B cell (primary cell): ENCODE results near the gene TPST1. TPM values are rescaled to one million over a fixed set of nuclear protein-coding genes. Genes with fewer than 3 reads are reported as not detected.
"Not testable (repeated sequence)": the region's sequence is repeated elsewhere in the genome, so short reads cannot be mapped to it uniquely, and the experiment has no call there.

ENCODE experiments used
- ATAC-seq: fragments of 200-7000 bp; cut with Tn5 transposase; one replicate; pipeline ENCODE4 v1.10.0; 2021; ENCODE audit warnings: low read depth, mild to moderate bottlenecking, moderate number of reproducible peaks, moderate library complexity
- CTCF ChIA-PET: fragments of 350-600 bp; sonication (Branson Sonifier 250); formaldehyde crosslinking; loops from one replicate; lab custom pipeline; 2021; ENCODE audit warnings: antibody characterized with exemption, inconsistent platforms; lab: Charles Lee
- POLR2A ChIA-PET: fragments of 350-600 bp; sonication (Branson Sonifier 250); formaldehyde crosslinking; loops from one replicate; lab custom pipeline; 2021; ENCODE audit warnings: antibody characterized with exemption; lab: Charles Lee
- DNase-seq: peaks from one replicate; pipeline ENCODE4 v3.0.0; 2013
- H2AFZ ChIP-seq: 2 replicates; pipeline ENCODE4 v1.6.1; 2012; ENCODE audit warnings: mild to moderate bottlenecking, low read depth, low read length; ENCODE audit not compliant: insufficient read depth, poor library complexity, severe bottlenecking
- H3K27ac ChIP-seq, 2 donors: 1 replicate in 1 of 2; 2 replicates in 1 of 2; pipeline ENCODE4 v1.5.1; 2012 to 2013; ENCODE audit warnings: low read length in 2 of 2, mild to moderate bottlenecking in 2 of 2, moderate library complexity in 1 of 2
- H3K27me3 ChIP-seq, 4 experiments: fragments of 200-600 bp in 1 of 4; sonication (generic) in 1 of 4; replicated peaks in 1 of 4; 1 replicate in 2 of 4; 2 replicates in 2 of 4; pipeline versions ENCODE4 v1.6.1 to v1.7.0; 2013 to 2016; ENCODE audit warnings: low read length in 3 of 4, mild to moderate bottlenecking in 2 of 4, mixed read lengths in 1 of 4, moderate library complexity in 1 of 4; ENCODE audit not compliant: insufficient read depth in 4 of 4, control insufficient read depth in 3 of 4; ENCODE audit errors: control extremely low read depth in 1 of 4
- H3K36me3 ChIP-seq, 2 experiments: replicated peaks in 1 of 2; 1 replicate in 1 of 2; 2 replicates in 1 of 2; pipeline versions ENCODE4 v1.6.1 to v1.7.1; 2013; ENCODE audit warnings: low read length in 1 of 2; ENCODE audit not compliant: insufficient read depth in 2 of 2, control insufficient read depth in 1 of 2; ENCODE audit errors: control extremely low read depth in 1 of 2, extremely low read depth in 1 of 2
- H3K4me1 ChIP-seq, 2 donors: fragments of 200-600 bp in 1 of 2; sonication (generic) in 1 of 2; 1 replicate in 1 of 2; 2 replicates in 1 of 2; pipeline versions ENCODE4 v1.5.1 to v1.6.1; 2013 to 2017; ENCODE audit warnings: low read length in 2 of 2; ENCODE audit not compliant: control insufficient read depth in 2 of 2, insufficient read depth in 2 of 2
- H3K4me2 ChIP-seq: replicated peaks from 2 replicates; pipeline ENCODE3; 2012; ENCODE audit warnings: mild to moderate bottlenecking, low read depth, low read length; ENCODE audit not compliant: poor library complexity, severe bottlenecking
- H3K4me3 ChIP-seq, 5 experiments: fragments of 200-600 bp in 1 of 5; sonication (generic) in 1 of 5; 1 replicate in 3 of 5; 2 replicates in 2 of 5; pipeline versions ENCODE4 v1.5.1 to v1.7.0; 2011 to 2016; ENCODE audit warnings: low read length in 4 of 5, mild to moderate bottlenecking in 4 of 5, low read depth in 2 of 5, control low read depth in 1 of 5, moderate library complexity in 1 of 5; ENCODE audit not compliant: insufficient read depth in 1 of 5; ENCODE audit errors: control extremely low read depth in 1 of 5, extremely low read depth in 1 of 5
- H3K79me2 ChIP-seq: fragments of 200-600 bp; sonication (generic); one replicate; pipeline ENCODE4 v1.6.0; 2016; ENCODE audit warnings: low read length; ENCODE audit not compliant: control insufficient read depth, insufficient read depth
- H3K9ac ChIP-seq: fragments of 200-600 bp; sonication (generic); 2 replicates; pipeline ENCODE4 v1.6.1; 2017; ENCODE audit warnings: mild to moderate bottlenecking, low read length, moderate library complexity
- H3K9me3 ChIP-seq, 3 donors: one replicate each; pipeline versions ENCODE4 v1.6.1 to v1.7.1; 2013; ENCODE audit warnings: low read length in 2 of 3; ENCODE audit not compliant: control insufficient read depth in 2 of 3, insufficient read depth in 1 of 3; ENCODE audit errors: control extremely low read depth in 1 of 3
- H4K20me1 ChIP-seq: 2 replicates; pipeline ENCODE4 v1.6.0; 2012; ENCODE audit warnings: mild to moderate bottlenecking, low read length; ENCODE audit not compliant: insufficient read depth, control insufficient read depth, poor library complexity, severe bottlenecking
- H3K27ac Mint-ChIP-seq: one replicate; pipeline ENCODE4 v1.8.0; 2021; ENCODE audit warnings: mixed read lengths
- H3K27me3 Mint-ChIP-seq: one replicate; pipeline ENCODE4 v1.8.0; 2021; ENCODE audit warnings: mixed read lengths
- H3K4me1 Mint-ChIP-seq: one replicate; pipeline ENCODE4 v1.8.0; 2021; ENCODE audit warnings: mixed read lengths
- H3K4me3 Mint-ChIP-seq: one replicate; pipeline ENCODE4 v1.8.0; 2021; ENCODE audit warnings: mixed read lengths
- H3K9me3 Mint-ChIP-seq: one replicate; pipeline ENCODE4 v1.8.0; 2022; ENCODE audit warnings: mixed read lengths; ENCODE audit not compliant: insufficient read depth
- CTCF ChIP-seq: fragments of 200-600 bp; IDR thresholded peaks from one replicate; pipeline ENCODE4 v1.8.0; 2022; ENCODE audit warnings: antibody characterized with exemption, mild to moderate bottlenecking
- EZH2 ChIP-seq: IDR thresholded peaks from 2 replicates; pipeline ENCODE4 v1.6.1; 2012; ENCODE audit warnings: borderline replicate concordance, low read depth, mild to moderate bottlenecking, moderate library complexity, low read length; ENCODE audit not compliant: insufficient read depth, poor library complexity, severe bottlenecking
- WGBS: methylation state at CpG from one replicate; pipeline ENCODE4 v1.1.5; 2013; ENCODE audit warnings: missing lambda C conversion rate; ENCODE audit not compliant: insufficient coverage; 5-methylcytosine and 5-hydroxymethylcytosine counted together
- intact Hi-C: fragments of 100-400 bp; cut with micrococcal nuclease; formaldehyde crosslinking; loops from one replicate; pipeline ENCODE4 v1.10.0; 2022
- polyA plus RNA-seq: library from polyadenylated mRNA; depleted of rRNA; stranded (reverse); fragments of >200 nt; gene quantifications from 2 replicates; pipeline ENCODE4 v1.2.3, GENCODE V29; 2012
- total RNA-seq, 2 donors: library from RNA; stranded (reverse); fragments of 120-200 nt in 1 of 2; gene quantifications; 1 replicate in 1 of 2; 2 replicates in 1 of 2; pipeline versions ENCODE4 v1.2.3 to v1.2.4, GENCODE V29; 2013 to 2022

The TPST1 gene
- total and polyA plus RNA-seq, 2 donors (not counting 1 experiment from before 2014, with no cell fraction given): 13.0 to 17.0 TPM

GRCh38 chr7:66321283-66321682 lies 116.1 kb downstream of the TPST1 start:
- Histone ChIP-seq H3K4me3 (no peak overlapping the region), H4K20me1 (peaks cover 5% of the 10 kb centered on the region), H3K27ac (no peak overlapping the region), H3K4me2 (no peak overlapping the region), H3K36me3 (no peaks in the 10 kb centered on the region), H2AFZ (no peak overlapping the region), H3K9ac (no peak overlapping the region), H3K4me1 (no peaks in the 10 kb centered on the region), H3K9me3 (peaks cover 0 to 8% (median 0%) of the 10 kb centered on the region in 3 donors), H3K27me3 (no peaks in the 10 kb centered on the region), H3K79me2 (peaks cover 3% of the 10 kb centered on the region)
- POLR2A ChIA-PET: no interaction called here
- CTCF ChIA-PET: no interaction called here
- no peaks in the 10 kb centered on the region for H3K27me3 Mint-ChIP-seq
- H3K4me1 Mint-ChIP-seq: peaks cover 2% of the 10 kb centered on the region
- ATAC-seq: no peak
- no peak overlapping the region for H3K27ac Mint-ChIP-seq
- H3K4me3 Mint-ChIP-seq: no peak overlapping the region
- DNase-seq: no peak
- TF ChIP-seq CTCF: no peak
- TF ChIP-seq EZH2: no peak
- intact Hi-C loops: no loop called here
- peaks cover 8% of the 10 kb centered on the region for H3K9me3 Mint-ChIP-seq

- peaks cover 3% of the 10 kb centered on the region for H3K79me2 ChIP-seq
- H3K27me3 Mint-ChIP-seq: no peaks in the 10 kb centered on the region
- peaks cover 0 to 8% (median 0%) of the 10 kb centered on the region in 3 donors for H3K9me3 ChIP-seq
- 80% methylated on average over 2 of the region's 6 CpGs for WGBS
- no peak for ATAC-seq
- H3K4me1 ChIP-seq: no peaks in the 10 kb centered on the region
- peaks cover 8% of the 10 kb centered on the region for H3K9me3 Mint-ChIP-seq
- H3K4me3 Mint-ChIP-seq: no peak overlapping the region
- ChIA-PET CTCF (no interaction called here), POLR2A (no interaction called here)
- peaks cover 2% of the 10 kb centered on the region for H3K4me1 Mint-ChIP-seq
- H3K27me3 ChIP-seq: no peaks in the 10 kb centered on the region
- H3K27ac Mint-ChIP-seq: no peak overlapping the region
- H3K27ac ChIP-seq: no peak overlapping the region
- TF ChIP-seq EZH2 (no peak), CTCF (no peak)
- H4K20me1 ChIP-seq: peaks cover 5% of the 10 kb centered on the region
- no peak overlapping the region for H2AFZ ChIP-seq
- H3K9ac ChIP-seq: no peak overlapping the region
- no peaks in the 10 kb centered on the region for H3K36me3 ChIP-seq
- H3K4me2 ChIP-seq: no peak overlapping the region
- intact Hi-C loops: no loop called here
- no peak for DNase-seq
- no peak overlapping the region for H3K4me3 ChIP-seq
Observed at GRCh38 chr7:66323114-66323796, 118.1 kb downstream of the TPST1 start.

- H3K4me1 ChIP-seq, H3K27ac Mint-ChIP-seq, H3K27me3 ChIP-seq, H3K4me3 ChIP-seq, H4K20me1 ChIP-seq, H3K36me3 ChIP-seq, H3K9me3 ChIP-seq, H3K27ac ChIP-seq, CTCF ChIA-PET, H3K4me3 Mint-ChIP-seq, H2AFZ ChIP-seq, ATAC-seq, H3K4me2 ChIP-seq, H3K79me2 ChIP-seq, H3K9me3 Mint-ChIP-seq, intact Hi-C loops, H3K9ac ChIP-seq, POLR2A ChIA-PET, H3K27me3 Mint-ChIP-seq, H3K4me1 Mint-ChIP-seq, DNase-seq: not testable (repeated sequence)
- no CpG with 5 or more reads among the region's 6 CpGs for WGBS
Observed at GRCh38 chr7:66324985-66325384, 119.9 kb downstream of the TPST1 start.
